Left ventricle myocardium superior (tissue), 1 donor: Measurements from ENCODE around the gene ESR2. TPM values are rescaled to one million over a fixed set of nuclear protein-coding genes. Genes with fewer than 3 reads are reported as not detected.
A peak's percentile ranks its signal among the peaks of the same experiment; 100 is the strongest.

Experiments
- ATAC-seq: fragments of 200-7000 bp; cut with Tn5 transposase; one replicate; pipeline ENCODE4 v1.9.1; 2020; ENCODE audit warnings: mild to moderate bottlenecking, moderate library complexity
- DNase-seq: peaks from one replicate; pipeline ENCODE4 v3.0.0-alpha.2; 2020
- intact Hi-C: fragments of 100-400 bp; cut with micrococcal nuclease; formaldehyde crosslinking; loops from one replicate; pipeline ENCODE4 v1.11.0; 2022
- total RNA-seq: library from RNA; stranded (reverse); fragmentation: NEBNext Ultra II Directional; extraction: Animal tissue kit (Norgen Biotek cat#: 25700); gene quantifications from one replicate; pipeline ENCODE4 v1.2.1, GENCODE V29; 2021
- donor health status: DM: no; HTN: yes; CAD: no; lungs with severe emphysema.

Gene ESR2
- total RNA-seq, 1 donor from 2014 or later: 0.47 TPM

DNA sequence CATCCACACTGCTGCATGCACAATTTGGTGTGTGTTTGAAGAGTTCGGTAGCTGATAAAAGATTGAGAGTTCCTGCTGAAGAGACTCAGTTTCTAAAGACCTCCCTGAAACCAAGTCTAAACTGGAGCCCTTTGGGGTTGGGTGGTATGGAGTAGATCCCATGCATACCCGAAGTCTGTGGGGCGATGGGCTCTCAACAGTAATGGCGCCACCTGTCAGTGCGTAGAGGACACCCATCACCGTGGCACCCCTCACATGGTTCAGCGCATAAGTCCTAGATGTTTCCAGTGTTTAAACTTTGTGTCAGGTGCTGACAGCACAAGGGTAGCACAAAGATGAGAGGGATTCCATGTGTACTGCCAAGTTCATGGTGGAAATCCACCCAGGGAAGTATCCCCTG is 85.9 kb downstream of the ESR2 start:
- intact Hi-C loops: no loop called here
- ATAC-seq: no peak
- DNase-seq: no peak

DNA sequence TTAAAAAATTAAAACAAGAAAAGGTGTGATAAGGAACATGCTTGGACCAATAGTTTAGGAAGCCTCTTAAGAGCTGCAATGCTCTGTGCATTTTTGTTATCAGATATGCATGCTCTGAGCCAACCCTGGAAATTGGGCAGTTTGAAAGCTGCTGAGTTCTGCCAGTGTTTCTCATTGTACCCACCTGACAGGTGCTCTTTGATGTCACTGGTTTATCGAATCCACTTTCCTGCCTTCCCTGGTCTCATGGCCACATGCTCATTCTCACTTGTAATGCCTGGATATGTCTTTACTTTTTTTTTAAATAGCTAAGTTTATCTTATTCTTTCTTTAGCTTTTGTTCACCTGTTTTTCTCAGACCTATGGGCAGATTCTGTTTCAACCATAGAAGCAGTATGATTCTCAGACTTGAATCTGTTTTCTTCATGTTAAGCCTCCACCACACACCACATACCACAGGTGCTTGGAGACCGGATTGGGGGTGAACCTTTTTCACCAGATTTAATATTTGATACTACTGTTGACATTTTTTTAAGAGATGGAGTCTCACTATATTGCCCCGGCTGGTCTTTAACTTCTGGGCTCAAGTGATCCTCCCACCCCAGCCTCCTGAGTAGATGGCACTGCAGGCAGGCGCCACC is 90.7 kb downstream of the ESR2 start:
- DNase-seq (no peak), ATAC-seq (no peak)
- intact Hi-C loops: no loop called here

DNA sequence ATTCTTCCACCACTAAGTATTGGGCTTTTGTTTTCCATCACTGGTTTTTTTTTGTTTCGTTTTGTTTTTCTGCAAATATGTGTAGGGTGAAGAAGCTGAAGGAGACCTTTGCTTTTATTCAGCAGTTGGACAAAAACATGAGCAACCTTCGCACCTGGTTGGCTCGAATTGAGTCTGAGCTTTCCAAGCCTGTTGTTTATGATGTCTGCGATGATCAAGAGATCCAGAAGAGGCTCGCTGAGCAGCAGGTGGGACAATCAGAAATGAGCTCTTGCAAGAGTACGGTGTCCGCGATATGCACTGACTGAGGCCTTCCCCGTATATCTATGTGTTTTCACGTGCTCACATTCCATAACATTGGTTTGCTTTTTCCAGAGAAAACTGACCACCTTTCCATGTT is 91.5 kb downstream of the ESR2 start:
- intact Hi-C loops: no loop called here
- no peak for ATAC-seq
- DNase-seq: no peak

DNA sequence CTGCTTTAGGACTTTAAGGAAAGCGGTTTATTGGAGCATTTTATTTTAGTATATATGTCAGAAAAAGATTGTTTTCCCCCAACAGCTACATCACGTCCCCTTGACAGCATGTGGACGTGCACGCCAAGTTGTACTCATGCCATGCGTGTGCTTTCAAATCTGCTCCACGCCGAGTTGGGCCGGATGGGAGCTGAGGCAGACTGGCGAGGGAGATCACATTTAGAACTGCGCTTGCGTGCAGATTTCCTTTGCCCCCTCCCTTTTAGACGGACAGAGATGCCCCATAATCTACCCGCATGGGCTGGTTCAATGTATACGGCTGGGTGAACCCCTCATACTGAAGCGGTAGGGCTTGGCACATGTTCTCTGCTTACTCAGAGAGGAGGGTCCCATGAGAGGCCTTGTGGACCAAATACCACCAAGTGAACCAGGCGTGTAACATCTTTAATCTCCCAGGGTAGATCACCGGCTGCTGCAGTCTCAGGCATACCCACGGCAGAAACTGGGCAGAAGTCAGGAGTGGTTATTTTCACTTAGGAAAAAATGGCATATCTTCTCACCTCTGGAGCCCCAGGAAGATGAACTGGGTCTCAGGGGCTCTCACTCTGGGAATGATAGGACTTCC is 92.1 kb downstream of the ESR2 start:
- DNase-seq (no peak), ATAC-seq (no peak)
- intact Hi-C loops: no loop called here

DNA sequence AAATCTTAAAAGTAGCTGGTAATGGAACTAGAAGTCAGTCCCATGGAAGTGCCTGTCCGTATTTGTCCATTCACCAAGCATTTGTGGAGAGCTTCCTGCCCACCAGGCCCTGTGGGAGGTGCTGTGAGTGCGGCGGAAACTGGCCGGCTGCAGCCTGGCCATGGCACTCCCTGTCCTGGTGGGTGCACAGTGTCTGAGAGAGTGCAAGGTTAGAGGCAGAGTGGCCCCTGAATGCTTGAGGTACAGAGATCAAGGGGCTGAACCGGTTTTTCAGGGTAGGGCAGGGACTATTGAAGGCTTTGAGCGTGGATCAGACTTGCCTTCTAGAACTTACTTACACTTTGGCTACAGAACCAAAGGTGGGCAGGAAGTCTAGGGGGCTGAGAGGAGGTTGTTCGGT is 92.9 kb downstream of the ESR2 start:
- intact Hi-C loops: no loop called here
- ATAC-seq (no peak), DNase-seq (no peak)

DNA sequence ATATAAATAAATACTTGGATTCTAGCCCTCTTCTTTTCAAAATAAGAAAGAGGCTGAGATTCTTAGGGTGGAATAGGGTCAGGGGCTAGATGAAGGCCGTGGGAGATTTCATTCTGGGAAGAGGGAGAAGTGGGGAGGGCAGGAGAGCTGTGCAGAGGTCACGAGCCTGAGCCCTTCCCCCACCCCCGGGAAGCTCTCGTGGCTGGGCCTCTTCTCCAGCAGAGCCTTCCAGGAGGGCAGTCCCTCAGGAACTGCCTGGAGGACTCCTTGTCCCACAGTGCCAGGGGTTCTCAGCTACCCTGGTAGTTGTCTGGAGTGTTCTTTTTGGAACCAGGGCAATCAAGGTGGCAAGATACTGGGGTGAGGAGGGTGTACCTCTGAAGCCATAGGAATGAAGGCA is 94.0 kb downstream of the ESR2 start:
- ATAC-seq: peak; percentile 73
- DNase-seq: peak; percentile 79
- intact Hi-C loops: no loop called here

DNA sequence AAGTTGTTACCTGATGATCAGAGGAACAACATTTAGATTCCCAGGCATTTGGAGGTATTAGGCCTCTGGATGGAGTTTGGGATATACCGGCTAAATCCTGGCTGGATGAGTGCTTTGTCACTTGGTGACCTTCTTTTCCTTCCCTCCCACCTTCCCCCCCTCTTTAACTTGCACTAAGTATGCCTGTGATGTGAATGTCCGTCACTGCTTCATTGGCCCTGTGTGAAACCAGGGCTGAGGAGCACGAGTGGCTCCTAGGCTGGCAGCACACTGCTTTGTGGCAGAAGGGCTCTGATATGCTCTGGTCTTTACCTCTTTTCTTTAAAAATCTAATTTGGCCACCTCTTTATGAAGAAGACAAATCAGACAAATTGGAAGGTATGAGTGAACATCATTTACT is 95.7 kb downstream of the ESR2 start:
- ATAC-seq (peak; percentile 18), DNase-seq (no peak)
- intact Hi-C loops: no loop called here

DNA sequence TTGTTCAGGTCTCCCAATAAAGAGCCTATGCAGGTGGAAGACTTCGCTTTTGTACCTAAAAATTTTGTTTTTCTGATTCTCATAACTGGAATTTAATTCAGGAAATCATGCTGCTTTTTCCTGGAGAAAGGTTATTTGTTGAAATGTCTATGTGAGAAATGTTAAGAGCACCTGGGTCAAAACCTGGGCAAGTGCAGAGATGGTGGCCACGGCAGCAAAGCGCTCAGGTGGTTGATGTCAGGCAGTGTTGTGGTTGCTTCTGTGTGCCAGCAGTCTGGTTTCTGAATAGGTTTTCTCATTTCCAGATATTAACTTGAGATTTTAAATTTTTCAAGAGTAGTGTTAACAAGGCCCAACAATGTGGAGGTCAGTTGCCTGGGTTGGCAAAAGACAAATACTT is 96.2 kb downstream of the ESR2 start:
- ATAC-seq: no peak
- intact Hi-C loops: no loop called here
- DNase-seq: no peak

DNA sequence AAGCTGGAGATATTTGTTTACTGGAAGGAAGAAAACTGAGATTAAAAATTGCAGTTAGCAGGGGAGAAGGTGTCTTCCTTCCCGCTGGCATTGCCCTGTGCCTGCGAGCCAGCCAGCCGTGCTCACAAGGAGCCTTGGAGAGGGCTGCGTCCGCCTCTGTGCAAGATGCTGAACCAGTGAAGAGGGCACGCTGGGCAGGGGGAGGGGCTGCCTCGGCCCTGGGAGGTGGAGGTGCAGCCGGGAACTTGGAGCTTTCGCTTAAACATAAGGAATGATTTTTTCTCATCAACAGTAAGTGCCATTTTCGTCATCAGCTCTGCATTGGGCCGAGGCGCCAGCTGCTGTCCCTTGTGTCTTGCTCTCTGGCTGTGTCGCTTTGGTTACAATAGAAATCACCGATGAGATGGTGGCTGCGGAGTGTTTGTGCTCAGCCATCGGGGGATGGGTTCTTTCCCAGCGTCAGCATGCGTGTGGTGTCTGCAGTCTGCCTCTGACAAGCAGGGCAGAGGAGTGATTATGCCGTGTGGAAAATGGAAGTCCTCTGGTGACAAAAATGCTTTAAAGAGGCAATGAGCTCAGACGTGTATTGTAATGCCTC is 97.3 kb downstream of the ESR2 start:
- peak; percentile 75 for DNase-seq

DNA sequence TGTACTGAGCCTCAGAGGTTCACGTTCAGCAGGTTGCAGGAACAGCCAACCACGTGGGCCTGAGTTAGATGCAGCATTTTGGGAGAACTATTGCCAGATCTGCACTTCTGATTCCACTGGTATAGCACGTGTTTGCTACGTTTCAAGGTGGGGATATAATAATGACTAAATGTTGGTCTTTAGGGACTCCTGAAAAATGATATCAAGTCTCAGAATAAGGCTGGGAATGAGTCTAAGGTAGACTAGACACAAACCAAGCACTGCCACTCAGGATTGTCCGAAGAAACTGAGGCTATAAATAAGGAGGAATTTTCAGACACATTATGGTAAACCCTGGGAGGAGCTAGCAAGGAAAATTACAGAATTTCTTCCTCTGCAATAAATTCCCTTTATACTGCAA is 98.1 kb downstream of the ESR2 start:
- intact Hi-C loops: no loop called here
- DNase-seq (no peak), ATAC-seq (no peak)

More for the DNA sequence above, 97.3 kb downstream of the ESR2 start:
- ATAC-seq: peak; percentile 81
- intact Hi-C loops: no loop called here

DNA sequence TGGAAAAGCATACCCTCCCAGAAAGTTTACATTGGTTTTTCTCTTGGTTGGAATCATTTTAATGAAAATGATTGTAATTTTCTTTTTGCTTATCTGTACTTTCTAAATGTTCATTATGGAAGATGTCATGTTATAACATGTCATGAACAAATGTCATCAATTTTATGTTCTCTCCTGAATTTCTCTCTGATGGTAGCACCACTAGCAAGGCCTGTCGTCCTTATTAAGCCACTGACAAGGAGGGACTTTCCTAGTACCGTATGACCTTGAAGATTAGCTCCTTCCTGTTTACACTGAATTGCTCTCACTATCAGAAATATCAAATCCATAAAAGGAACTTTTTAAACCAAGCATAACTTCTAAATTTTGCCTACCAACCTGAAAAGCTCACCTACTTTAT is 99.0 kb downstream of the ESR2 start:
- no peak for ATAC-seq
- intact Hi-C loops: no loop called here
- no peak for DNase-seq

DNA sequence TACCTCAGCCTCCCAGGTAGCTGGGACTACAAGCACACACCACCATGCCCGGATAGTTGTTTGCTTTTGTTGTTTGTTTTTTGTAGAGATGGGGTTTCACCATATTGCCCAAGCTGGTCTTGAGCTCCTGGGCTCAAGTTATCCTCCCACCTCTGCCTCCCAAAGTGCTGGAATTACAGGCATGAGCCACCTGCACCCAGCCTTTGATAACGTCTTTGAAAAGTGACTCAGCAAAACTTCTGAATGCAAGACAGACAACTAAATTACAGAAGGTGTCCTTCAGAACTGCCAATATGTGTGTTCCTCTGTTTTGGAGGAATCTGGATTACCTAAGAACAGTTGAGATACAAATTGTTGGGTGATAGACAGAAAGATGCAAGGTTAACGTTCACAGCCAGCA is 99.8 kb downstream of the ESR2 start:
- intact Hi-C loops: no loop called here
- DNase-seq: no peak
- ATAC-seq: no peak

DNA sequence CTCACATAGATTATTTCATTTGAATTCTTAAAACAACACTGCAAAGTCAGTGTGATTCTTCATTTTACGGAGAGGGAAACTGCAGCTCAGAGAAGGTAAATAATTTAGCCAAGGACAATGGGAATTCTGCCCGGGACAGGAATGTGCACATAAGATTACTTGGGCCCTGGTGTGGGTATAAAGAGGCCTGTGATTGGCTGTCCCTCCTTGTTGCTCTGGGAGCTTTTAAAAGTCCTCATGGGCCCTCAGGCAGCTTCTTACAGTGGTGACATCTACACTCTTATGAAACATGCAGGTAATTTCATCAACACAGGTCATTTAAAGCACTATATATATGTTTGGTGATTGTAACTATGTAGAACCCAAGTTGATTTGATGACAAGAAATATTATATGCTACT is 100.3 kb downstream of the ESR2 start:
- DNase-seq (no peak), ATAC-seq (peak; percentile 70)
- intact Hi-C loops: no loop called here

DNA sequence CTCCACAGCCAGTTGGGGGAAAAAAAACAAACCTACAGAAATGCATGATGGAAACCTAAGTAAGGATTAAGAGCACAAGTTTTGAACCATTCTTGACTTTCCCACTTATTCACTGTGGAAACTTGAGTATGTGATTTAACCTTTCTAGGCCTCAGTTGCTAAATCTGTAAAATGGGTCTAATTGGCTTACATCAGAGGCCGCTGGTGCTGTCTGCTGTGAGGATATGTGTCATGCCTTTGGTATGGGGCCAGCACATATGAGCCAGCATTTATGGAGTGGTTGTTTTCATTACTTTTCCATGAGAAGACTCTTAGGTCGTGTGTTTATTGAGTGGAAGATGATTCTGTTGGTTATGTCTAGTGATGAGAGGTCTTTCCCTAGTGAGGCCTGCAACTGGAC is 102.4 kb downstream of the ESR2 start:
- intact Hi-C loops: no loop called here
- ATAC-seq: no peak
- DNase-seq: no peak

DNA sequence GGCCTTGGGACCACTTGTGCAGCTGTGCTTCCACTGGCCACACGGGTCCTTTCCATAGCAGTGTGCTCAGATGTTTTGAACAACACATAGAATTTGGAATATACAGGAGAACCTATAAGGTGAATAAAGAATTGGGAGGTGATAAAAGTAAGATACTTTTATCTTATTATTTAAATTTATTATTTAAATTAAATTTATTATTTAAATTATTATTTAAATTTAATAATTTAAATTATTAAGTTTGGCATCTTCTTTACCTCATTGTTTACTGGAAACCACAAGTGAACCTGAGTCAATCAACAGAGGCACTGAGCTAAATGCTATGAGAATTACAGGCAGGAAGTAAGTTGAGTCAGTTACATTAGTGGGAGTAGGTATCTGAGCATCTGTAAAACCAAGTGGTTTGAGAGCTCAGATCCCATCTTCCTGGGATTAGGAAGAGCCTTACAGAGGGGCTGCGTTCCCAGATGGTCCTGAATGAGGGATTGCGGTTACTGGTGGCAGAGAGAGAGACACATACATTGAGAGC is 103.1 kb downstream of the ESR2 start:
- no peak for DNase-seq
- no peak for ATAC-seq
- intact Hi-C loops: no loop called here

DNA sequence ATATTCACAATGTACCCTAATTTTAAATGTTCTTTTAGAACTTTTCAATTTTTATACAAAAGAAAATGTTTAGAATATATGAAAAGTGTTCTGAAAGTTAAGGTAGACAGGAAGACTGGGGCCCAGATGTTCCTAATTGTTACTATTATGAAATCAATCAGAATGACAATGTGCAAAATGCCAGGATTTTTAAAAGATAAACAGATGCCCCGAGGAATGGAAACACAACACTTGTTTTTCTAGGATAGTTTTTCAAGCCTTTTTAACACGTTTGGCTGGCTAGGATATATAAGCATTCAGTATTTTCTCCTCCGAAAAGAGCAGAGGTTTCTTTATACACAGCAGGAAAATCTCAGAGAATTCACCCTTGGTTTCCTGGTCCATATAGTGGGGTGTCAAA is 106.8 kb downstream of the ESR2 start:
- DNase-seq: no peak
- intact Hi-C loops: no loop called here
- ATAC-seq: no peak

DNA sequence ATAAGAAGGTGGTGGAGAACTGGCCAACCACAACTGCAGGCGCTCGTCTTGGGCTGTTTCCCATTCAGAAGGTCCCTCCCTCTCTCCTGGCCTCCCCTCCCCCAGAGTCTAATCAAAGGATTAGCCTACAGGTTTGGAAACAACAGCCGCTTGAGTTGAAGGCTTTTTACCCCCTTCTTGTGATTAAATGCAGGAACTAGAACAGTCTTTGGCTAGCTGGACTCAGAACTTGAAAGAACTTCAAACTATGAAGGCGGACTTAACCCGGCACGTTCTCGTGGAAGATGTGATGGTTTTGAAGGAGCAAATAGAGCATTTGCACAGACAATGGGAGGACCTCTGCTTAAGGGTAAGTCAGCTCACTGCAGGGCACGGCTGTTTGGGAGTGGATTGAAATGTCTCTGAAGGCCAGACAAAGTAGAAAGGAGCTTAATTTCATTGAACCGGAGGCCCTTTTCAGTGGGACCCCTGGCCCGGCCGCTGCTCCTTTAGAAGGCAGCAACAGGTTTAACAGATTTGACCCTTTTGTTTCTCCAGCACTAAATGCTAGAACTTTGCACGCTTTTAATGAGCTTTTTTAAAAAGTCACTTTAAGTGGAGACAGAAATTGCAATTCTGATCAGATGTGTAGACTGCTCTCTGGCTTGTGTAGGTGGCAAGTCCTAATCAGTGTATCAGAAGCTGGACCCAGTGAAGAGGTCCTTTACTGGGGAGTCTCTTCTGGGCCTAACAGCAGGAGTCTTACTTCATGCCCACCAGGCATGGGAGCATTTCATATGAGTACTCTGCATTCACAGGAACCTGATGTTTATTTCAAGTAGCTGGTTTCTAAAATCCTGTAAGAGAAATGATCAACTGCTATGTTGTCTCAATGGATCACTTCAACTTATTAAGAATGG is 107.7 kb downstream of the ESR2 start:
- DNase-seq (no peak), ATAC-seq (no peak)
- intact Hi-C loops: no loop called here

DNA sequence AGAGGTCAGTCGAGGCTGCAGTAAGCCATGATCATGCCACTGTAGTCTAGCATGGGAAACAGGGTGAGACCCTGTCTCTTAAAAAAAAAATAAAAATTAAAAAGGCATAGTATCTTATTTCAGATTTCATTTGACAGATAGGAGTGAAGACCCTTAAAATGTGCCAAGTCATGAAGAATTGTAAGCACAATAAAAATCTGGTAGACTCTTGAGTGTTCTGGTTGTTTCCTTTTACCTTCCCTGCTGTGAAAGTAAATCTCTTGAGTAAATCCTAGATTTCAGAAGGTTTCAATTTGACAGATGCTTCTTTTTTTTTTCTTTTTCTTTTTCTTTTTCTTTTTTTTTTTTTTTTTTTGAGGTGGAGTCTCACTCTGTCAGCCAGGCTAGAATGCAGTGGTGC is 109.0 kb downstream of the ESR2 start:
- intact Hi-C loops: no loop called here
- ATAC-seq: no peak
- no peak for DNase-seq

DNA sequence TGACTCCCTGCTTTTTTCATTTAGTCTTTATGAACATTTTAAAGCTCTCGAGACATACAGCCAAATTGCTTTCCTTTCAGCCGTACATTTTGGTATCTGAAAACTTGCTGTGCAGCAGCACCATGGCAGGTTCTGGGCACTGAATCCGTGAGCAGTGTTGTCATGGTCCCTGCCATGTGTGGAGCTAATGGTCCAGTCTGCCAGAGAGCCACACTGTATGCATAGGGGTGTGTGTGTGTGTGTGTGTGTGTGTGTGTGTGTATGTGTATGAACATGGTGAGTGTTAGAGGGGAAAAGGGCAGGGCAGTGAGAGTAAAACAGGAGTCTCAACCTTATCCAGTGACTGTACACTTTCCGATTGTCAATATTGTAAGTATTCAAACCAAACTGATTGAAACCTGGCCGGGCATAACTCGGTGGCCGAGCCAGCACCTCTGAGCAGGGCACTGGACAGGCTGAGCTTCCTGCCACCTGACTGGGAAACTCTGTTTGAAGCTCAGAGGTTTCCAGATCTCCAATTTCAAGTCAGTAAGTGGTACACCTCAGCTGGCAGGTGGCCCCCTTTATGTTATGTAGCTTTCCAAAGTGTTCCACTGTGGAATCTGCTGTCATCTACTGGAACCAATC is 110.0 kb downstream of the ESR2 start:
- no peak for ATAC-seq
- intact Hi-C loops: no loop called here
- DNase-seq: no peak
